ENCODE results near the gene ANKDD1A. TPM values are rescaled to one million over a fixed set of nuclear protein-coding genes. Genes with fewer than 3 reads are reported as not detected.

The ANKDD1A gene
- total RNA-seq, 1 donor: 11.3 TPM

GRCh38 chr15:64926661-64927060, 15.0 kb downstream of the ANKDD1A start:
- H3K4me3 ChIP-seq (ENCODE audit: low read length): no peak overlapping the region
- H3K9me3 ChIP-seq (ENCODE audit: low read depth, low read length): no peaks in the 10 kb centered on the region

GRCh38 chr15:64928626-64929220, 17.0 kb downstream of the ANKDD1A start:
- no peaks in the 10 kb centered on the region for H3K27me3 ChIP-seq (ENCODE audit: insufficient read depth, low read length)
- H3K9me3 ChIP-seq (ENCODE audit: low read depth, low read length): no peaks in the 10 kb centered on the region
- H3K4me1 ChIP-seq (ENCODE audit: insufficient read depth, low read length): no peaks in the 10 kb centered on the region
- H3K4me3 ChIP-seq (ENCODE audit: low read length): no peak overlapping the region

More at GRCh38 chr15:64926661-64927060, 15.0 kb downstream of the ANKDD1A start:
- H3K27me3 ChIP-seq (ENCODE audit: insufficient read depth, low read length): no peaks in the 10 kb centered on the region
- H3K4me1 ChIP-seq (ENCODE audit: insufficient read depth, low read length): no peaks in the 10 kb centered on the region

GRCh38 chr15:64930019-64930652, 18.4 kb downstream of the ANKDD1A start:
- H3K4me3 ChIP-seq (ENCODE audit: low read length): no peak overlapping the region
- no peaks in the 10 kb centered on the region for H3K9me3 ChIP-seq (ENCODE audit: low read depth, low read length)
- H3K4me1 ChIP-seq (ENCODE audit: insufficient read depth, low read length): no peaks in the 10 kb centered on the region
- H3K27me3 ChIP-seq (ENCODE audit: insufficient read depth, low read length): no peaks in the 10 kb centered on the region

GRCh38 chr15:64930778-64931371, 19.2 kb downstream of the ANKDD1A start:
- no peaks in the 10 kb centered on the region for H3K9me3 ChIP-seq (ENCODE audit: low read depth, low read length)
- no peak overlapping the region for H3K4me3 ChIP-seq (ENCODE audit: low read length)
- no peaks in the 10 kb centered on the region for H3K27me3 ChIP-seq (ENCODE audit: insufficient read depth, low read length)

GRCh38 chr15:64931381-64931780, 19.7 kb downstream of the ANKDD1A start:
- H3K27me3 ChIP-seq (ENCODE audit: insufficient read depth, low read length): no peaks in the 10 kb centered on the region

More at GRCh38 chr15:64930778-64931371, 19.2 kb downstream of the ANKDD1A start:
- H3K4me1 ChIP-seq (ENCODE audit: insufficient read depth, low read length): no peaks in the 10 kb centered on the region

GRCh38 chr15:64934023-64934422, 22.3 kb downstream of the ANKDD1A start:
- Histone ChIP-seq H3K27me3 (ENCODE audit: insufficient read depth, low read length) (no peaks in the 10 kb centered on the region), H3K9me3 (ENCODE audit: low read depth, low read length) (no peaks in the 10 kb centered on the region), H3K4me3 (ENCODE audit: low read length) (no peak overlapping the region), H3K4me1 (ENCODE audit: insufficient read depth, low read length) (no peaks in the 10 kb centered on the region)

More at GRCh38 chr15:64931381-64931780, 19.7 kb downstream of the ANKDD1A start:
- Histone ChIP-seq H3K4me1 (ENCODE audit: insufficient read depth, low read length) (no peaks in the 10 kb centered on the region), H3K9me3 (ENCODE audit: low read depth, low read length) (no peaks in the 10 kb centered on the region), H3K4me3 (ENCODE audit: low read length) (no peak overlapping the region)

- Histone ChIP-seq H3K9me3 (ENCODE audit: low read depth, low read length) (no peaks in the 10 kb centered on the region), H3K4me3 (ENCODE audit: low read length) (no peak overlapping the region), H3K27me3 (ENCODE audit: insufficient read depth, low read length) (no peaks in the 10 kb centered on the region), H3K4me1 (ENCODE audit: insufficient read depth, low read length) (no peaks in the 10 kb centered on the region)
Observed at GRCh38 chr15:64938192-64938591, 26.5 kb downstream of the ANKDD1A start.

- Histone ChIP-seq H3K27me3 (ENCODE audit: insufficient read depth, low read length) (no peaks in the 10 kb centered on the region), H3K9me3 (ENCODE audit: low read depth, low read length) (no peaks in the 10 kb centered on the region), H3K4me1 (ENCODE audit: insufficient read depth, low read length) (no peaks in the 10 kb centered on the region), H3K4me3 (ENCODE audit: low read length) (no peak overlapping the region)
Observed at GRCh38 chr15:64942356-64942755, 30.7 kb downstream of the ANKDD1A start.

- Histone ChIP-seq H3K4me1 (ENCODE audit: insufficient read depth, low read length) (no peaks in the 10 kb centered on the region), H3K9me3 (ENCODE audit: low read depth, low read length) (no peaks in the 10 kb centered on the region), H3K4me3 (ENCODE audit: low read length) (no peak overlapping the region), H3K27me3 (ENCODE audit: insufficient read depth, low read length) (no peaks in the 10 kb centered on the region)
Observed at GRCh38 chr15:64943512-64944225, 32.0 kb downstream of the ANKDD1A start.

- H3K27me3 ChIP-seq (ENCODE audit: insufficient read depth, low read length): no peaks in the 10 kb centered on the region
- no peak overlapping the region for H3K4me3 ChIP-seq (ENCODE audit: low read length)
- H3K4me1 ChIP-seq (ENCODE audit: insufficient read depth, low read length): no peaks in the 10 kb centered on the region
- no peaks in the 10 kb centered on the region for H3K9me3 ChIP-seq (ENCODE audit: low read depth, low read length)
Observed at GRCh38 chr15:64944961-64945360, 33.3 kb downstream of the ANKDD1A start.

- Histone ChIP-seq H3K4me3 (ENCODE audit: low read length) (no peak overlapping the region), H3K27me3 (ENCODE audit: insufficient read depth, low read length) (no peaks in the 10 kb centered on the region), H3K4me1 (ENCODE audit: insufficient read depth, low read length) (no peaks in the 10 kb centered on the region), H3K9me3 (ENCODE audit: low read depth, low read length) (peaks cover 2% of the 10 kb centered on the region)
Observed at GRCh38 chr15:64947211-64947610, 35.5 kb downstream of the ANKDD1A start.

- peaks cover 4% of the 10 kb centered on the region for H3K9me3 ChIP-seq (ENCODE audit: low read depth, low read length)
- no peak overlapping the region for H3K4me3 ChIP-seq (ENCODE audit: low read length)
- H3K4me1 ChIP-seq (ENCODE audit: insufficient read depth, low read length): no peaks in the 10 kb centered on the region
- no peaks in the 10 kb centered on the region for H3K27me3 ChIP-seq (ENCODE audit: insufficient read depth, low read length)
Observed at GRCh38 chr15:64948916-64949315, 37.2 kb downstream of the ANKDD1A start.

GRCh38 chr15:64949383-64950186, 37.9 kb downstream of the ANKDD1A start:
- H3K9me3 ChIP-seq (ENCODE audit: low read depth, low read length): peaks cover 4% of the 10 kb centered on the region
- no peak overlapping the region for H3K4me3 ChIP-seq (ENCODE audit: low read length)
- H3K27me3 ChIP-seq (ENCODE audit: insufficient read depth, low read length): no peaks in the 10 kb centered on the region
- no peaks in the 10 kb centered on the region for H3K4me1 ChIP-seq (ENCODE audit: insufficient read depth, low read length)

GRCh38 chr15:64950888-64951287, 39.2 kb downstream of the ANKDD1A start:
- no peaks in the 10 kb centered on the region for H3K27me3 ChIP-seq (ENCODE audit: insufficient read depth, low read length)
- H3K4me3 ChIP-seq (ENCODE audit: low read length): no peak overlapping the region
- no peaks in the 10 kb centered on the region for H3K4me1 ChIP-seq (ENCODE audit: insufficient read depth, low read length)
- H3K9me3 ChIP-seq (ENCODE audit: low read depth, low read length): peaks cover 4% of the 10 kb centered on the region
